ENCODE results near the gene DUSP5. TPM values are rescaled to one million over a fixed set of nuclear protein-coding genes. Genes with fewer than 3 reads are reported as not detected.

The DUSP5 gene
- total and polyA plus RNA-seq, 2 of the 8 experiments (the other 6 are each of a cell fraction or from before 2014, with no cell fraction given): 13.6 to 30.3 TPM

GRCh38 chr10:110525349-110526260 is 27.9 kb downstream of the DUSP5 start (continued):
- TF ChIP-seq ZNF274 (IDR thresholded peaks at IDR 0.05; ENCODE audit: borderline replicate concordance, extremely low read depth, low read length) (no peak), CHD2 (IDR thresholded peaks at IDR 0.05; ENCODE audit: low read length) (no peak), POLR2A (IDR thresholded peaks at IDR 0.05; ENCODE audit: control extremely low read depth in 1 of 2, low read depth in 2 of 2, low read length in 2 of 2) (no peak), HDAC2 (IDR thresholded peaks at IDR 0.05; ENCODE audit: borderline replicate concordance in 1 of 2, low read depth in 2 of 2, low read length in 2 of 2) (no peak), TBP (IDR thresholded peaks at IDR 0.05; ENCODE audit: low read depth, low read length) (no peak)
